NCI-H748 (cell line): ENCODE measurements around the gene ZBTB6.
A peak's percentile ranks its signal among the peaks of the same experiment; 100 is the strongest.
"Not testable (repeated sequence)": the region's sequence is repeated elsewhere in the genome, so short reads cannot be mapped to it uniquely, and the experiment has no call there.

ENCODE experiments used
- DNase-seq: peaks from one replicate; lab custom pipeline; 2025; ENCODE audit not compliant: unreplicated experiment; lab: John Stamatoyannopoulos, UW

ZBTB6 gene

DNA sequence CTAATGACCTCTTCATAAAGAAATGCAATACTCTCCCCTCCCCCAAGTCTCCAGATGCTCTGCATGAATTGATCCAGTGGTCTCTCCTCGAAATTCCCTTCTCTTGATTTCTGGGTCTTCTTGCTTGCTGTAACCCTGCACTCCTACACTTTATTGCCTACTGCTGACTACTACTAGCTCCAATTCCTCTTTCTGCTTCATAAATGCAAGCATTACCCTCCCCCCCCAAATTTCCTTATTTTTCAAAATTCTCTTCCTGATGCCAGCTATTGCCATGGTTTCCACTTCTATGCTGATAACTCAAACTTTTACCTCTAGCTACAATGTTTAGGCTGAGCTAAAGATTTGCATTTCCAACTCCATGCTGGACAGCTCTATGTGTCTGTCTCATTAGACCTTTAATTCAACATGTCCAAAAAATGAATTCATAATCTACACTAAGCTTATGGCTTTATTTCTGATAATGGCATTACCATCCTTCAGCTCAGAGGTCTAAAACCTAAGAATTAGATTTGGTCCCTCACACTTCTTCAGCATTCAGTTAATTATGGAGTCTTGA lies 16.8 kb upstream of the ZBTB6 start:
- DNase-seq = no peak

DNA sequence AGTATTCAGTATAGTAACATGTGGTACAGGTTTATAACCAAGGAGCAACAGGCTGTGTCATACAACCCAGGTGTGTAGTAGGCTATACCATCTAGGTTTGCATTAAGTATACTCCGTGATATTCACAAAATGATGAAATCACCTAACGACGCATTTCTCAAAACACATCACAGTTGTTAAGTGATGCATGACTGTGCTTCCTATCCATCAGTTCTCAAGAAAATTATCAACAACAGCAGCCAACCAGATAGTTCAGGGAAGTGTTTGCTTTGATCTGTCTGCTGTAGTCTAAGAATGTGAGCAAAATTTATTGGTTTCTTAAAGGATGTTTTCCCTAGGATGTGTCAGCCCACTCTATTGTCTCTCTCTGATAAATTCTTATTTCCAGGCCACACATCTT lies 10.8 kb upstream of the ZBTB6 start:
- no peak for DNase-seq

GRCh38 chr9:122922713-122923112 lies 9.6 kb upstream of the ZBTB6 start:
- no peak for DNase-seq

DNA sequence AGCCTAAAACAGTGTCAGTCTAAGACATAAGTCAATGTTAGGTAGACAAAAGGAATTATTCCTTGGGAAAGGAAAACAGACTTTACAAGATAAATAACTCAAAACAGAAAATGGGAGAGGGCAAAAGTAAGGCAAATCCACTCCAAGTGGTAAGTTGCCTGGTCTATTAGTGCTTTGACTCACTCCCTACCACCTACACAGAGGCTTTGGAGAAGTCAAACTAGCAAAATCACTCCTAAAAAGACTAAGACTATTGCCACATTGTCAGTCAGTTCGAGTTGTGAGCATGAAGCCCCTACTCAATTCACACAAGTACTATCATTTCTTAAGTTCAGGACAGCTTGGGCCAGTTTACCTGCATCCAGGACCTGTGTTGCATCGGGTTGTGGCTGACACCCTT lies 5.2 kb upstream of the ZBTB6 start:
- no peak for DNase-seq

GRCh38 chr9:122912671-122912963 lies 506 bp downstream of the ZBTB6 start:
- no peak for DNase-seq

DNA sequence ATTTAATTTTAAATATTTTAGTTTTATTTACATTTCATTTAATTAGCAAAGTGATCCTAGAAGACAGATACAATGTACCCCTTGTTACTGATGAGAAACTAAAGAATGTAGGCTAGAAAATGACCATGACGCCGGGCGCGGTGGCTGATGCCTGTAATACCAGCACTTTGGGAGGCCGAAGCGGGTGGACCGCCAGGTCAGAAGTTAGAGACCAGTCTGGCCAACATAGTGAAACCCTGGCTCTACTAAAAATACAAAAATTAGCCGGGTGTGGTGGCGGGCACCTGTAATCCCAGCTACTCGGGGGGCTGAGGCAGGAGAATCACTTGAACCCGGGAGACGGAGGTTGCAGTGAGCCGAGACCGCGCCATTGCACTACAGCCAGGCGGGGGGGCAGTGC lies 7.0 kb downstream of the ZBTB6 start:
- DNase-seq = not testable (repeated sequence)

GRCh38 chr9:122904823-122905710 lies 8.1 kb downstream of the ZBTB6 start, which contains the start of gene RC3H2:
RC3H2 (minus strand) TSS chr9:122905359; CDS start chr9:122897509, 7,850 bp downstream.
- DNase-seq = peak; percentile 100

DNA sequence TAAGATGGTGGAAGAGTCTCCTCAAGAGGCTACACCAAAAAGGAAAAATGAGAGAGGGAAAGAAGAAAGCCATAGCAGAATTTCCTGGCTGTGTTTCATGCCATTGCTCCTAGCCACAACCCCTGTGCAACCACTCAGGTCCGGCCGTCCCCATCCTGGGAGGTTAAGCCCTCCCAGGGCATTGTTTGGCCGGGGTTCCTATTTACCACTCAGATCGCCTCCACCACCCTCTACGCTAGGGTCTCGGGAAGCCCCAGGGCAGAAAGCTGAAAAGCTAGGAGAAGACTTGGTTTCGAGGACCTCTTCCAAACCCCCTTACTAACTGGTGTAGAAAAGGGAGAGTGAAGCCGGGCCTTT lies 8.7 kb downstream of the ZBTB6 start:
- peak; percentile 55 for DNase-seq

GRCh38 chr9:122900791-122901190 lies 12.3 kb downstream of the ZBTB6 start:
- no peak for DNase-seq

DNA sequence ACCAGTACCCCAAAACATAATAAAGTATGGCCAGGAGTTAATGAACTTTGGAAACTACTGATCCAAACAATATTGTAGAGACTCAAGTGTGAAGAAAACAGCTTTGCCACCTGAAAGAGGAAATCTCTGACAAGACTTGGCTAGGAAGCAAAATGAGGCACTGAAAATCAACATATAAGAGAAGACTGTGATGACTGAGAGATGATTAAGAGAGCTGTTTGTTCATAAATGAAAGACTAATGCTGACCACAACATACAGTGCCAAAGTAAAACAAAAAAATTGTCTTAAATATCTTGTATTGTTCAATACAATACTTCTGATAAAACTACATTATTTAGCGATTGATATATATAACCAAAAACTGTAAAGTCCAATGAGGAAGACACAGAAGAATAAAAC lies 15.2 kb downstream of the ZBTB6 start:
- DNase-seq = no peak

GRCh38 chr9:122888480-122888879 lies 24.6 kb downstream of the ZBTB6 start:
- no peak for DNase-seq

DNA sequence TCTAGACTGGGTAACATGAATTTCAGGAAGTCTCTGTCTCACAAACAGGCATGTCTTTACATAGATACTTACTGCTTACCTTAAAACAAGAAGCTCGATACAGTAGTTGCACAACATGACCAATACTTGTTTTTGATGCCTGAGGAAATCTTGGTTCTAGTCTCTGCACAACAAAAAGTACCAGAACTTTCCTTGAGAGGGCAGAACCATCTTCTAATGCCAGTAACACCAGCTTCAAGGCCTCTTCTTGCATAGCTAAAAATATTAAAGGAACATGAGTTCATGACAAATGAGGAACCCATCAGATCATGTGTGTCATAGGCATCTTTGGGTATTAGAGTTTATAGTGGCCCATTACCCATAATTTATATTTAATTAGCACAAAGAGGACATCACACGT lies 30.0 kb downstream of the ZBTB6 start:
- DNase-seq = no peak

DNA sequence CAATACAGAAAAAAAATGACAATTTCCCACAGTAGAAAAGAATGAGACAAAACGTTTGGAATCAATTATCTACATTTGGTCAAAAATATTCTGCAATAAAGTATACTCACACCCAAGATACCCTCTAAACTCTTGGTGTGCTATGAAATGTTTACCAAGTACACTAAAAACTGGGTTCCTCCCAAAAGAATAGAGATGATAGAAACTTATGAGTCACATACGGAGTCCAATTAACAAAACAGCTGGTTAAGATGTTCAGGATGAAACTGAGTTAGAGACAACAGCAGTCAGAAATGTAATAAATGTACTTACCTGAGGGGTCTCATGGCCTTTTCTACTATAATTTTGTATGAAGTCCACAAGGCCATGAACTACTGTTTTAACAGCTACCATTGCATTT lies 33.7 kb downstream of the ZBTB6 start:
- DNase-seq = no peak

- no peak for DNase-seq
Measured at GRCh38 chr9:122875523-122875922, 37.6 kb downstream of the ZBTB6 start.

- not testable (repeated sequence) for DNase-seq
Measured at GRCh38 chr9:122867276-122867675, 45.8 kb downstream of the ZBTB6 start.

DNA sequence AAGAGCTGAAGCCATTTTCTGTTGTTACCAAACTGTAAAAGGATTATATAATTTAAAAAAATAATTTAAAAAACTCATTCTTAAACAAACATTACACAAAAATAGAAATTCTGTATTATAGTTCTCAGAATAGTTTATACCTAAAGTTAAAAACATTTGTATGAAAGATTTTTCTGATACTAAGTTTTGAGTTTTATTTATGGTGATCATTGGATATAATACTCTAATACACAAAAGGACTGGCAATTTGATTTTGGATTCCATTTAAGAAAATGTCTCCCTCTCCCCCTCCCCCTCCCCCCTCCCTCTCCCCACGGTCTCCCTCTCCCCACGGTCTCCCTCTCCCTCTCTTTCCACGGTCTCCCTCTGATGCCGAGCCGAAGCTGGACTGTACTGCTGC lies 47.0 kb downstream of the ZBTB6 start:
- no peak for DNase-seq

GRCh38 chr9:122865300-122865699 lies 47.8 kb downstream of the ZBTB6 start:
- DNase-seq = no peak

DNA sequence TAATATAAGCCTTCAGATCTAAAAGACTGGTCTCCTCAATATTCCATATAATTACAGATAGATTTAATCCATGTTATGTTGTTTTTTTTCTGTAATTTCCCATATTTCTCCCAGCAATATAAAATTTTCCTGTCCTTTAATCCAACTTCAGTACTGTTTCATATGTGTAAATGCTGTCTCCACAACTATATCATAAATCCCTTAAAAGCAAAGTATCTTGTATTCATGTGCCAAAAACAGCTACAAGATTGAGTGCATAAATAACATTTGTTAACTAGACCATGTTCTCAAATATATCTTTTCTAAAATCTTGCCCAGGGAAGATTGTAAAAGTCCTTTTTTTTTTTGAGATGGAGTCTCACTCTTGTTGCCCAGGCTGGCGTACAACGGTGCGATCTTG lies 49.7 kb downstream of the ZBTB6 start:
- DNase-seq = no peak

- no peak for DNase-seq
Measured at GRCh38 chr9:122860319-122861142, 52.6 kb downstream of the ZBTB6 start.
